Upper lobe of left lung (tissue), 6 donors: Measurements from ENCODE around the gene C7orf33. TPM values are rescaled to one million over a fixed set of nuclear protein-coding genes. Genes with fewer than 3 reads are reported as not detected.

Experiments
- ATAC-seq, 2 donors: fragments of 200-7000 bp; cut with Tn5 transposase; one replicate each; pipeline ENCODE4 v1.9.1; 2022; ENCODE audit warnings: mild to moderate bottlenecking in 2 of 2, moderate library complexity in 2 of 2; ENCODE audit not compliant: low FRiP score in 2 of 2
- DNase-seq, 2 donors: peaks; one replicate each; pipeline ENCODE4 v3.0.0-alpha.2; 2019 to 2020
- H3K27ac ChIP-seq, 4 donors: fragments of 200-600 bp; sonication (generic); one replicate each; pipeline ENCODE4 v1.5.1; 2016 to 2019
- H3K27me3 ChIP-seq, 4 donors: fragments of 200-600 bp; sonication (generic); one replicate each; pipeline ENCODE4 v1.5.1; 2017 to 2019
- H3K36me3 ChIP-seq, 4 donors: fragments of 200-600 bp; sonication (generic); one replicate each; pipeline ENCODE4 v1.5.1; 2016 to 2019
- H3K4me1 ChIP-seq, 4 donors: fragments of 200-600 bp; sonication (generic); one replicate each; pipeline ENCODE4 v1.5.1; 2018 to 2019
- H3K4me3 ChIP-seq, 4 donors: fragments of 200-600 bp; sonication (generic); one replicate each; pipeline ENCODE4 v1.5.1; 2017 to 2019; ENCODE audit warnings: mild to moderate bottlenecking in 2 of 4, moderate library complexity in 1 of 4
- H3K9me3 ChIP-seq, 4 donors: fragments of 200-600 bp; sonication (generic); one replicate each; pipeline ENCODE4 v1.5.1; 2018 to 2019
- EP300 ChIP-seq, 4 donors: sonication (generic); formaldehyde crosslinking; IDR thresholded peaks; one replicate each; pipeline ENCODE4 v1.5.1; 2017; ENCODE audit warnings: antibody characterized with exemption in 4 of 4, control low read depth in 2 of 4
- POLR2A ChIP-seq, 4 donors: fragments of 450-650 bp; IDR thresholded peaks; one replicate each; pipeline ENCODE4 v1.5.1; 2016 to 2017; ENCODE audit warnings: antibody characterized with exemption in 4 of 4, mild to moderate bottlenecking in 2 of 4
- POLR2AphosphoS5 ChIP-seq, 2 donors: sonication (generic); formaldehyde crosslinking; IDR thresholded peaks; one replicate each; pipeline ENCODE4 v1.5.1; 2017; ENCODE audit warnings: antibody characterized with exemption in 2 of 2
- WGBS, 2 donors: methylation state at CpG; one replicate each; pipeline ENCODE4 v1.1.5; 2017 to 2018; 5-methylcytosine and 5-hydroxymethylcytosine counted together
- total RNA-seq, 6 donors: library from RNA; depleted of rRNA in 4 of 6; stranded (reverse); fragments of >200 nt in 4 of 6; gene quantifications; one replicate each; pipeline versions ENCODE4 v1.1.0 to v1.2.1, GENCODE V29; 2016 to 2021
- TF ChIP-seq, protein P1 (sequence below), 6 experiments: fragments of 450-650 bp in 4 of 6; fragments of 200-600 bp in 2 of 6; sonication (generic) in 2 of 6; IDR thresholded peaks; one replicate each; pipeline ENCODE4 v1.5.1; 2016 to 2019; ENCODE audit warnings: antibody characterized with exemption in 6 of 6
- donor health status: DM: no; HTN: no; CAD: no; lungs with moderate emphysema.
- donor health status: DM: no; HTN: yes; CAD: no; lungs with severe emphysema.

C7orf33 gene
- total RNA-seq, 6 donors from 2014 or later: not detected

DNA sequence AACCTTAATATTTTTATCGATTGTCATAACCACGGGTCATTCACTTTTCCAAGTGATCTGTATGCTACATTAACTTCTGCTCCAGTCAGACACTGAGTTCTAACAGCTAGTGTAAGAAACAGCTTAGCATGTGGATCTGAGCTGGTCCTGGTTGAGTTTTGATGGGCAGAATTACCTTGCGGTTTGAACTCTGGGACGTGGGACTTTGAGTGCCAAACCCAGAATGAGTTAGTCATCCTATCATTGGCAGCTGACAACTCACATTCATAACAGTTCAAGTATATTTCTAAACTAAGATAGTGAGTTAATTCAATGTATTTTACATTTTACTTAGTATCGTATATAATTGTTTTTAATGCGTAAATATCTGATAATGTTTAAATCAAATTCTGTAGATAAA, 43.2 kb downstream of the C7orf33 start:
- DNase-seq (no peak), ATAC-seq (no peak)
- TF ChIP-seq POLR2AphosphoS5 (IDR thresholded peaks at IDR 0.05) (no peak), EP300 (IDR thresholded peaks at IDR 0.05) (no peak), POLR2A (IDR thresholded peaks at IDR 0.05) (no peak)
- no peaks in the 10 kb centered on the region for H3K27me3 ChIP-seq
- no peaks in the 10 kb centered on the region for H3K36me3 ChIP-seq
- H3K4me3 ChIP-seq: no peak overlapping the region
- 83 to 89% methylated on average over 6 of the region's 6 CpGs for WGBS, 2 donors
- H3K27ac ChIP-seq: no peak overlapping the region
- H3K9me3 ChIP-seq: no peaks in the 10 kb centered on the region
- no peaks in the 10 kb centered on the region for H3K4me1 ChIP-seq

DNA sequence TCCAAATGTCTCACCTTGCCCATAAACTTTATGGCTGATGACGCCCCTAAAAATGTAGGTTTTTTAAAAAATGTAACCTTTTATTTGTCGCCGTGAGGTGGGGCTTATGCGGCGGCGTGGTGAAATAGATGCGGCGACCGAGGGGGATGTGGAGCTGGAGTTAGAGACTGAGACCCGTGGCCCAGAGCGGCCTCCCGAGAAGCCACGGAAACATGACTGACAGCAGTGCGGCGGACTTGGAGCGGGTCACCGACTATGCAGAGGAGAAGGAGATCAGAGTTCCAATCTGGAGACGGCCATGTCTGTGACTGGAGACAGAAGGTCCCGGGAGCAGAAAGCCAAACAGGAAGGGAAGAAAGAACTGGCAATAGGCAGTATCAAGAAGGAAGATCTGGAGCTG, 46.5 kb downstream of the C7orf33 start:
- Histone ChIP-seq H3K27me3 (no peaks in the 10 kb centered on the region), H3K4me1 (no peaks in the 10 kb centered on the region), H3K27ac (no peak overlapping the region), H3K9me3 (no peaks in the 10 kb centered on the region), H3K36me3 (no peaks in the 10 kb centered on the region), H3K4me3 (no peak overlapping the region)
- peak in 1 of 2 donors; percentile 35 for DNase-seq
- ATAC-seq: no peak
- 94 to 95% methylated on average over 19 of the region's 19 CpGs for WGBS, 2 donors
- TF ChIP-seq POLR2A (IDR thresholded peaks at IDR 0.05) (no peak), POLR2AphosphoS5 (IDR thresholded peaks at IDR 0.05) (no peak), EP300 (IDR thresholded peaks at IDR 0.05) (no peak)
- TF ChIP-seq, protein P1, sequence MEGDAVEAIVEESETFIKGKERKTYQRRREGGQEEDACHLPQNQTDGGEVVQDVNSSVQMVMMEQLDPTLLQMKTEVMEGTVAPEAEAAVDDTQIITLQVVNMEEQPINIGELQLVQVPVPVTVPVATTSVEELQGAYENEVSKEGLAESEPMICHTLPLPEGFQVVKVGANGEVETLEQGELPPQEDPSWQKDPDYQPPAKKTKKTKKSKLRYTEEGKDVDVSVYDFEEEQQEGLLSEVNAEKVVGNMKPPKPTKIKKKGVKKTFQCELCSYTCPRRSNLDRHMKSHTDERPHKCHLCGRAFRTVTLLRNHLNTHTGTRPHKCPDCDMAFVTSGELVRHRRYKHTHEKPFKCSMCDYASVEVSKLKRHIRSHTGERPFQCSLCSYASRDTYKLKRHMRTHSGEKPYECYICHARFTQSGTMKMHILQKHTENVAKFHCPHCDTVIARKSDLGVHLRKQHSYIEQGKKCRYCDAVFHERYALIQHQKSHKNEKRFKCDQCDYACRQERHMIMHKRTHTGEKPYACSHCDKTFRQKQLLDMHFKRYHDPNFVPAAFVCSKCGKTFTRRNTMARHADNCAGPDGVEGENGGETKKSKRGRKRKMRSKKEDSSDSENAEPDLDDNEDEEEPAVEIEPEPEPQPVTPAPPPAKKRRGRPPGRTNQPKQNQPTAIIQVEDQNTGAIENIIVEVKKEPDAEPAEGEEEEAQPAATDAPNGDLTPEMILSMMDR (IDR thresholded peaks at IDR 0.05): no peak

DNA sequence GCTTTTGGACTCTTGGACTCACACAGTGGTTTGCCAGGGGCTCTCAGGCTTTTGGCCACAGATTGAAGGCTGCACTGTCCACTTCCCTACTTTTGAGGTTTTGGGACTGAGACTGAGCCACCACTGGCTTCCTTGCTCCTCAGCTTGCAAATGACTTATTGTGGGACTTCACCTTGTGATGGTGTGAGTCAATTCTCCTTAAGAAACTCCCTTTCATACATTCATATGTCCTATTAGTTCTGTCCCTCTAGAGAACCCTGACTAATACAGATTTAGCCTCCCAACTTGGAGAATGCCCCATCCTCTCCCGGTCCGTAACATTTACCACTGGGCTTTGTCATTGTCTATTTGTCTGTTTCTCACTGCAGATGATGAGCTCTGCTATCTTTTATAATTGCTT, 55.3 kb downstream of the C7orf33 start:
- H3K27ac ChIP-seq: no peak overlapping the region
- DNase-seq (no peak), ATAC-seq (no peak)
- no peaks in the 10 kb centered on the region for H3K4me1 ChIP-seq
- TF ChIP-seq POLR2A (IDR thresholded peaks at IDR 0.05): no peak
- TF ChIP-seq POLR2AphosphoS5 (IDR thresholded peaks at IDR 0.05): no peak
- TF ChIP-seq, protein P1 (IDR thresholded peaks at IDR 0.05): no peak
- no peak for TF ChIP-seq EP300 (IDR thresholded peaks at IDR 0.05)
- H3K27me3 ChIP-seq: no peaks in the 10 kb centered on the region
- WGBS, 2 donors: 94 to 95% methylated on average over 2 of the region's 2 CpGs
- H3K36me3 ChIP-seq: no peaks in the 10 kb centered on the region
- no peak overlapping the region for H3K4me3 ChIP-seq
- no peaks in the 10 kb centered on the region for H3K9me3 ChIP-seq

DNA sequence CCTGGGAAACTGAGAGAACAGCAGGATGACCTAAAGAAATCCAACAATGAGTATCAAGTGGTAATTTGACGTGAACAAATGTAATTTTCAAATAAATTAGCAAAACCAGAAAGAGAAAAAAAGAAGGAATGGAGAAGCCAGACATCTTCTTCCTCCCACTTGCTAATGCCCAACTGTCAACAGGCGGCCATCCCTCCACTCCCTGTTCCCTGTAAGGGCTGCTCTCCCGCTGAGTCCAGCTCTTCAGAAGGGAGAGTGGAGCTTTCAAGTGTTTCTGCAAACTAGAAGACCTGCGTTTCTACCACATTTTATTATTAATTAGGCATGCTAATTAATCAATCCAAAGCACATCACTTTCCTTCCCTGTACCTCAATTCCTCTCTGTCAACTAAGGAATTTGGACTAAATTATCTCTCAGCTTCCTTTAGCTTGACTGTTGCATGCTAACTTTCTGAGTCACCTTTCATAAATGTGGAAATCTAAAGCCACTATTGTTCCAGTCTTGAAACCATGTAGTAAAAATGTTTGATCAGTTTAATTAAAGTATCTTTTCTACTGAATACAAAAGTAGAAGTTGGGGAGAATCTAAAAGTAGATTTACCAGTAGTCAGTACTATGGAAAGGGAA, 59.8 kb downstream of the C7orf33 start:
- no peaks in the 10 kb centered on the region for H3K4me1 ChIP-seq
- no peak overlapping the region for H3K4me3 ChIP-seq
- H3K9me3 ChIP-seq: no peaks in the 10 kb centered on the region
- no peak overlapping the region for H3K27ac ChIP-seq
- H3K27me3 ChIP-seq: no peaks in the 10 kb centered on the region
- no peaks in the 10 kb centered on the region for H3K36me3 ChIP-seq
- TF ChIP-seq POLR2AphosphoS5 (IDR thresholded peaks at IDR 0.05): no peak
- TF ChIP-seq, protein P1 (IDR thresholded peaks at IDR 0.05): no peak
- no peak for TF ChIP-seq EP300 (IDR thresholded peaks at IDR 0.05)
- TF ChIP-seq POLR2A (IDR thresholded peaks at IDR 0.05): no peak
- DNase-seq (no peak), ATAC-seq (no peak)
- WGBS, 2 donors: 69 to 70% methylated on average over 4 of the region's 4 CpGs

DNA sequence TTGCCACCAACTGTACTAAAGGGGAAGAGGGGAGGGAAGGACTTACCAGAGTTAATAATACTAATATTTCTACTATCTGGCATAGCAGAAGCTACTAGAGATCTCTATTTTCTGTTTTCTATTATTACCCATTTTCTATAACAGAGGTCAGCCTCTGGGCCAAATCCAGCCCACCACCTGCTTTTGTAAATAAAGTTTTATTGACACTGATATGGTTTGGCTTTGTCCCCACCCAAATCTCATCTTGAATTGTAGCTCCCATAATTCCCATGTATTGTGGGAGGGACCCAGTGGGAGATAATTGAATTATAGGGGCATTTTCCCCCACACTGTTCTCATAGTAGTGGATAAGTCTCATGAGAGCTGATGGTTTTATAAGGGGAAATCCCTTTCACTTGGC, 62.2 kb downstream of the C7orf33 start:
- TF ChIP-seq, protein P1 (IDR thresholded peaks at IDR 0.05): no peak
- no peak for TF ChIP-seq POLR2AphosphoS5 (IDR thresholded peaks at IDR 0.05)
- TF ChIP-seq EP300 (IDR thresholded peaks at IDR 0.05): no peak
- TF ChIP-seq POLR2A (IDR thresholded peaks at IDR 0.05): no peak
- no peak for ATAC-seq
- H3K4me3 ChIP-seq: no peak overlapping the region
- no peaks in the 10 kb centered on the region for H3K4me1 ChIP-seq
- H3K36me3 ChIP-seq: no peaks in the 10 kb centered on the region
- DNase-seq: no peak
- H3K9me3 ChIP-seq: no peaks in the 10 kb centered on the region
- no peaks in the 10 kb centered on the region for H3K27me3 ChIP-seq
- H3K27ac ChIP-seq: no peak overlapping the region
